Measurements from ENCODE around the gene ZSCAN1.

ZSCAN1 gene

DNA sequence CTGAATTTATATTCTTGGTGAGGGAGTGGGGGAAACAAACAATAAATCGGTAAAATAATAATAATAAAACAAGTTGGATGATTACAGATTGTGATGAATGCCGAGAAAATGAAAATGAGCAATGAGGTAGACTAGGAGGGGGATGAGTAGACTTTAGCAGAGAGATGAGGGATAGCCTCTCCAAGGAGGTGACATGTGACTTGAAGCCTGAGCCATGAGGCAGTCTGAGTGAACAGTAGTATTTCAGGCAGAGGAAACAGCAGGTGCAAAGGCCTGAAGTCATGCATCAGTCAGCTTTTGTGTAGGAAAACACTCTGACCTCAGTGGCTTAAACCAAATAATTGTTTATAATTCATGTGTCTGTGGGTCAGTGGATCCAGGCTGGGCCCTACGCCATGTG lies 29.9 kb downstream of the ZSCAN1 start:
- H3K27me3 ChIP-seq: peaks cover 14% of the 10 kb centered on the region
- no peaks in the 10 kb centered on the region for H3K36me3 ChIP-seq
- no peak overlapping the region for H3K4me3 ChIP-seq (ENCODE audit: low read depth in 1 of 2, low read length in 1 of 2)
- peaks cover 0 to 10% of the 10 kb centered on the region in 2 experiments for H3K4me1 ChIP-seq (ENCODE audit: control insufficient read depth in 1 of 2, insufficient read depth in 1 of 2, low read depth in 1 of 2, low read length in 1 of 2)
- no peak for TF ChIP-seq CTCF (IDR thresholded peaks at IDR 0.05)
- no peak overlapping the region for H3K27ac ChIP-seq
- peaks cover 39% of the 10 kb centered on the region for H3K9me3 ChIP-seq

DNA sequence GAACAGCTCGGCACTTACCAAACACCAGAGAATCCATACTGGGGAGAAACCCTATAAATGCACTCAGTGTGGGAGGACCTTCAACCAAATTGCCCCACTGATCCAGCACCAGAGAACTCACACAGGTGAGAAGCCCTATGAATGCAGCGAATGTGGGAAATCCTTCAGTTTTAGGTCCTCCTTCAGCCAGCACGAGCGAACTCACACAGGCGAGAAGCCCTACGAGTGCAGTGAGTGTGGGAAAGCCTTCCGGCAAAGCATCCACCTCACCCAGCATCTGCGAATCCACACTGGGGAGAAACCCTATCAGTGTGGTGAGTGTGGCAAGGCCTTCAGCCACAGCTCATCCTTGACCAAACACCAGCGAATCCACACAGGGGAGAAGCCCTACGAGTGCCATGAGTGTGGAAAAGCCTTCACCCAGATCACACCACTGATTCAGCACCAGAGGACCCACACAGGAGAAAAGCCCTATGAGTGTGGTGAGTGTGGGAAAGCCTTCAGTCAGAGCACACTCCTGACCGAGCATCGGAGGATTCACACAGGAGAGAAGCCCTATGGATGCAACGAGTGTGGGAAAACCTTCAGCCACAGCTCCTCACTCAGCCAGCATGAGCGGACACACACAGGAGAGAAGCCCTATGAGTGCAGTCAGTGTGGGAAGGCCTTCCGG lies 33.6 kb downstream of the ZSCAN1 start:
- Histone ChIP-seq H3K27ac (no peak overlapping the region), H3K9me3 (peaks cover 28% of the 10 kb centered on the region), H3K4me1 (ENCODE audit: control insufficient read depth in 1 of 2, insufficient read depth in 1 of 2, low read depth in 1 of 2, low read length in 1 of 2) (no peaks in the 10 kb centered on the region), H3K4me3 (ENCODE audit: low read depth in 1 of 2, low read length in 1 of 2) (no peak overlapping the region), H3K27me3 (no peaks in the 10 kb centered on the region), H3K36me3 (no peaks in the 10 kb centered on the region)
- no peak for TF ChIP-seq CTCF (IDR thresholded peaks at IDR 0.05)

- Histone ChIP-seq H3K9me3 (peaks cover 33% of the 10 kb centered on the region), H3K4me1 (ENCODE audit: control insufficient read depth in 1 of 2, insufficient read depth in 1 of 2, low read depth in 1 of 2, low read length in 1 of 2) (no peaks in the 10 kb centered on the region), H3K4me3 (ENCODE audit: low read depth in 1 of 2, low read length in 1 of 2) (no peak overlapping the region), H3K27ac (no peak overlapping the region), H3K27me3 (no peaks in the 10 kb centered on the region), H3K36me3 (no peaks in the 10 kb centered on the region)
- no peak for TF ChIP-seq CTCF (IDR thresholded peaks at IDR 0.05)
These were observed 46.0 kb downstream of the ZSCAN1 start for GRCh38 chr19:58079792-58080191.

GRCh38 chr19:58083021-58083420 lies 49.2 kb downstream of the ZSCAN1 start:
- H3K4me1 ChIP-seq (ENCODE audit: control insufficient read depth in 1 of 2, insufficient read depth in 1 of 2, low read depth in 1 of 2, low read length in 1 of 2): no peaks in the 10 kb centered on the region
- no peak overlapping the region for H3K4me3 ChIP-seq (ENCODE audit: low read depth in 1 of 2, low read length in 1 of 2)
- no peak overlapping the region for H3K27ac ChIP-seq
- H3K27me3 ChIP-seq: no peaks in the 10 kb centered on the region
- H3K36me3 ChIP-seq: no peaks in the 10 kb centered on the region
- TF ChIP-seq CTCF (IDR thresholded peaks at IDR 0.05): no peak
- H3K9me3 ChIP-seq: peaks cover 53% of the 10 kb centered on the region

DNA sequence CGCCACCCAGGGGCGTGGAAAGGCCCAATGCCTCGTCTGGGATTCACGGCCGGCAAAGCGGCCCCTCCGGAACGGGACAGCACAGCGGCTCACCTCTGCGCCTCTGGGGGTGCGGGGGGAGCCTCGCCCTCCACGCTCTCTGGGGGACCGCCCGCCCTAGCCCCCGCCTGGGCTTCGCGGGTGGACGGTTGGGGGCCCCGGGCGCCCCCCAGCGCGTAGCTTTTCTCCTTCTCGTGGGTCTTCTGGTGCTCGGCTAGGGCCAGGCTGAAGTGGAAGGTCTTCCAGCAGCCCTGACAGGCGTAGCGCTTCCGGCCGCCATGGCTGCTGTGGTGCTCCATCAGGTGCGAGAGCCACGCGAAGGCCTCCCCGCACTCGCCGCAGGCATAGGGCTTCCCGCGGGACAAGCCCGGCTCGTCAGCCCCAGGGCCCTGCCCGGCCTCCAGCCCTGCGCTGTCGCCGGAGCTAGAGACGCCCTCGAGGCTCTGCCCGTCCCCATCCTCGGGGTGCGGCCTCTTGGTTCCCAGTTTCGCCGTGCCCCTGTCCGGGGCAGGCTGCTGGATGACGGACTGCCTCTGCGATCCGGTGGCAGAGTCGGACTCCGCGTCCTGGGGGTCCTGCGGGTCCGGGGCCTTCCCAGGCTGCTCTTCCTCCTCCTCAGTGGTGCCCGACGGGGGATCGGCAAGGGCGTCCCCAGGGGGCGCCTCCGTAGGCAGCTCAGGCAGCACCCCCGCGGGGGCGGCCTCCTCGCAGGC lies 50.9 kb downstream of the ZSCAN1 start:
- H3K9me3 ChIP-seq: peaks cover 58% of the 10 kb centered on the region
- H3K36me3 ChIP-seq: no peaks in the 10 kb centered on the region
- no peaks in the 10 kb centered on the region for H3K4me1 ChIP-seq (ENCODE audit: control insufficient read depth in 1 of 2, insufficient read depth in 1 of 2, low read depth in 1 of 2, low read length in 1 of 2)
- no peak overlapping the region for H3K27ac ChIP-seq
- H3K27me3 ChIP-seq: no peaks in the 10 kb centered on the region
- H3K4me3 ChIP-seq (ENCODE audit: low read depth in 1 of 2, low read length in 1 of 2): no peak overlapping the region
- no peak for TF ChIP-seq CTCF (IDR thresholded peaks at IDR 0.05)
